Heart right ventricle (tissue), 16 donors: ENCODE results near the gene SCAF8. TPM values are rescaled to one million over a fixed set of nuclear protein-coding genes. Genes with fewer than 3 reads are reported as not detected.

ENCODE experiments used
- ATAC-seq, 8 donors: fragments of 200-7000 bp; cut with Tn5 transposase; one replicate each; pipeline ENCODE4 v1.9.1; 2020; ENCODE audit warnings: mild to moderate bottlenecking in 8 of 8, moderate library complexity in 8 of 8, moderate number of reproducible peaks in 1 of 8
- DNase-seq, 2 donors: peaks; one replicate each; pipeline ENCODE4 v3.0.0-alpha.2; 2020
- H3K27ac ChIP-seq, 10 donors: fragments of 200-600 bp; sonication (generic) in 2 of 10; one replicate each; pipeline versions ENCODE4 v1.5.0 to v1.8.0; 2020 to 2022; ENCODE audit warnings: mild to moderate bottlenecking in 3 of 10
- H3K27me3 ChIP-seq, 7 donors: fragments of 200-600 bp; one replicate each; pipeline ENCODE4 v1.8.0; 2021 to 2022; ENCODE audit warnings: mild to moderate bottlenecking in 2 of 7
- H3K36me3 ChIP-seq, 9 donors: fragments of 200-600 bp; sonication (generic) in 1 of 9; one replicate each; pipeline versions ENCODE4 v1.5.0 to v1.8.0; 2020 to 2022; ENCODE audit warnings: mild to moderate bottlenecking in 2 of 9
- H3K4me1 ChIP-seq, 9 donors: fragments of 200-600 bp; sonication (generic) in 1 of 9; one replicate each; pipeline versions ENCODE4 v1.5.0 to v1.8.0; 2020 to 2022; ENCODE audit warnings: mild to moderate bottlenecking in 4 of 9
- H3K4me3 ChIP-seq, 10 donors: fragments of 200-600 bp; sonication (generic) in 2 of 10; one replicate each; pipeline versions ENCODE4 v1.5.0 to v1.8.0; 2020 to 2022; ENCODE audit warnings: mild to moderate bottlenecking in 7 of 10, moderate library complexity in 2 of 10
- H3K9me3 ChIP-seq, 11 donors: fragments of 200-600 bp in 10 of 11; sonication (generic) in 2 of 11; one replicate each; pipeline versions ENCODE4 v1.5.0 to v1.8.0; 2013 to 2022; ENCODE audit warnings: mild to moderate bottlenecking in 2 of 11, control low read depth in 1 of 11, moderate library complexity in 1 of 11
- CTCF ChIP-seq, 9 donors: fragments of 200-600 bp; sonication (generic) in 2 of 9; IDR thresholded peaks; one replicate each; pipeline versions ENCODE4 v1.5.0 to v1.8.0; 2021 to 2022; ENCODE audit warnings: antibody characterized with exemption in 9 of 9, mild to moderate bottlenecking in 5 of 9, moderate library complexity in 1 of 9
- WGBS, 2 donors: extraction: QIAGEN DNeasy Blood & Tissue Kit; methylation state at CpG; one replicate each; pipeline ENCODE4 v1.1.7; 2013; ENCODE audit warnings: inconsistent platforms in 1 of 2; 5-methylcytosine and 5-hydroxymethylcytosine counted together
- intact Hi-C, 10 donors: fragments of 100-400 bp; cut with DNase I; formaldehyde crosslinking; loops; one replicate each; pipeline versions ENCODE4 v1.11.1 to v1.14.2; 2022
- polyA plus RNA-seq, 2 donors: library from polyadenylated mRNA; stranded (reverse); fragments of 200-250 nt; gene quantifications; one replicate each; pipeline ENCODE4 v1.2.3, GENCODE V29; 2013
- total RNA-seq, 10 donors: library from RNA; stranded (reverse); fragmentation: NEBNext Ultra II Directional in 3 of 10; extraction: Animal tissue kit (Norgen Biotek cat#: 25700) in 3 of 10; gene quantifications; one replicate each; pipeline versions ENCODE4 v1.2.1 to v1.2.4, GENCODE V29; 2021 to 2023
- donor health status: Arrhythmogenic right ventricular cardiomyopathy.
- donor health status: ischemic (EF 13 %, LVEDD 7.1; RV severe dilation, severe dysfunction).
- donor health status: healthy with polysubstance abuse.
- donor health status: DM: no; HTN: yes; CAD: no.
- donor health status: DM: no; HTN: no; CAD: no.
- donor health status: ischemic (EF 25% LVEDD 6.9; RV normal size, moderate dysfunction).
- donor health status: ischemic (EF 25% LVEDD 5.7; RV mildly dilated, moderate dysfunction).
- donor health status: healthy.
- donor health status: DM: yes; HTN: yes; CAD: no.
- donor health status: Ischemic cardiomyopathy.
- donor health status: ischemic (EF 35%, LVEDD 5.7; RV mildly dilated, moderate dysfunction).
- donor health status: nonischemic (EF 11% LVEDD 7.7; RV severe dilation, severe dysfunction).
- donor health status: DM: yes; HTN: yes; CAD: no.
- donor health status: PGD.
- donor health status: ischemic (EF 29% LVEDD 5.4; RV normal size, mild dysfunction).
- donor health status: nonischemic (EF 23%, LVEDD 6.1; RV moderate dilation, normal function).

Gene SCAF8
- total and polyA plus RNA-seq, 12 donors: 6.7 to 96.1 (median 62.8) TPM

GRCh38 chr6:154824076-154824475 is 90.9 kb downstream of the SCAF8 start:
- Histone ChIP-seq H3K9me3 (no peaks in the 10 kb centered on the region), H3K4me1 (peaks cover 3 to 33% (median 23%) of the 10 kb centered on the region in 9 donors), H3K27me3 (no peaks in the 10 kb centered on the region), H3K36me3 (peaks cover 0 to 100% (median 41%) of the 10 kb centered on the region in 9 donors), H3K27ac (peak overlapping the region in 2 of 10 donors; percentile 4 to 50), H3K4me3 (no peak overlapping the region)
- DNase-seq: no peak
- intact Hi-C loops: loop anchor here in 1 of 10 donors (5.0 kb wide), 1 partner anchor 92 kb away; the partner anchor contains the start of gene SCAF8
- 11 to 13% methylated on average over 4 of the region's 4 CpGs for WGBS, 2 donors
- peak in 2 of 8 donors; percentile 31 to 32 for ATAC-seq
- TF ChIP-seq CTCF (IDR thresholded peaks at IDR 0.05): no peak

GRCh38 chr6:154829970-154830369 is 96.8 kb downstream of the SCAF8 start:
- no peak overlapping the region for H3K4me3 ChIP-seq
- peaks cover 0 to 99% (median 34%) of the 10 kb centered on the region in 9 donors for H3K36me3 ChIP-seq
- H3K27me3 ChIP-seq: no peaks in the 10 kb centered on the region
- intact Hi-C loops: no loop called here
- TF ChIP-seq CTCF (IDR thresholded peaks at IDR 0.05): no peak
- no peak overlapping the region for H3K27ac ChIP-seq
- H3K4me1 ChIP-seq: peaks cover 0 to 13% (median 10%) of the 10 kb centered on the region in 9 donors
- no peak for DNase-seq
- 95 to 99% methylated on average over 1 of the region's 1 CpG for WGBS, 2 donors
- H3K9me3 ChIP-seq: no peaks in the 10 kb centered on the region
- ATAC-seq: no peak

DNA sequence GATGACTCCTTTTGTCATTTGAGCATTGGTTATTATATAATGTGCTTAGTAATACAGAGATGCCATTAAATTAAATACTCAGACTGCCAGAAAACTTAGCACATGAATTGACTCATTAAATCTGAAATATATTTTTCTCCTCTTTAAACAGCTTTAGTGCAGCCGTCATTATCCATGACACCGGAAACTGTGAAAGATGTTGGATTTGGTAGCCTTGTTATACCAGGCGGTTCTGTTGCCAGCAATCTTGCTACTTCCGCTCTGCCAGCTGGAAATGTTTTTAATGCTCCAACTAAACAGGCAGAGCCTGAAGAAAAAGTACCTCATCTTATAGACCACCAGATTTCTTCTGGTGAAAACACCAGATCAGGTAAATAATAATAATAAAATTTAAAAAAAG is 97.6 kb downstream of the SCAF8 start:
- intact Hi-C loops: no loop called here
- H3K27ac ChIP-seq: no peak overlapping the region
- DNase-seq (no peak), ATAC-seq (no peak)
- H3K9me3 ChIP-seq: no peaks in the 10 kb centered on the region
- 93 to 98% methylated on average over 4 of the region's 4 CpGs for WGBS, 2 donors
- peaks cover 0 to 92% (median 29%) of the 10 kb centered on the region in 9 donors for H3K36me3 ChIP-seq
- no peak overlapping the region for H3K4me3 ChIP-seq
- peaks cover 0 to 21% (median 14%) of the 10 kb centered on the region in 9 donors for H3K4me1 ChIP-seq
- H3K27me3 ChIP-seq: no peaks in the 10 kb centered on the region
- TF ChIP-seq CTCF (IDR thresholded peaks at IDR 0.05): no peak

- H3K4me1 ChIP-seq: peaks cover 0 to 26% (median 20%) of the 10 kb centered on the region in 9 donors
- H3K27ac ChIP-seq: no peak overlapping the region
- 41 to 42% methylated on average over 4 of the region's 4 CpGs for WGBS, 2 donors
- no peaks in the 10 kb centered on the region for H3K27me3 ChIP-seq
- no peak for ATAC-seq
- H3K9me3 ChIP-seq: no peaks in the 10 kb centered on the region
- H3K4me3 ChIP-seq: no peak overlapping the region
- no peak for DNase-seq
- no peak for TF ChIP-seq CTCF (IDR thresholded peaks at IDR 0.05)
- intact Hi-C loops: no loop called here
- peaks cover 0 to 53% (median 17%) of the 10 kb centered on the region in 9 donors for H3K36me3 ChIP-seq
Measured at GRCh38 chr6:154835307-154835706, 102.1 kb downstream of the SCAF8 start.
